Right lobe of liver (tissue), 6 donors: ENCODE results near the gene SLC44A5. TPM values are rescaled to one million over a fixed set of nuclear protein-coding genes. Genes with fewer than 3 reads are reported as not detected.

ENCODE experiments used
- ATAC-seq, 4 donors: fragments of 200-7000 bp; cut with Tn5 transposase; one replicate each; pipeline ENCODE4 v1.9.1; 2020; ENCODE audit warnings: mild to moderate bottlenecking in 4 of 4, moderate library complexity in 4 of 4
- DNase-seq, 3 donors: peaks; one replicate each; pipeline ENCODE4 v3.0.0-alpha.2; 2020
- H3K27ac ChIP-seq, 3 donors: fragments of 200-600 bp; one replicate each; pipeline ENCODE4 v1.8.0; 2022
- H3K27me3 ChIP-seq, 2 donors: fragments of 200-600 bp; one replicate each; pipeline ENCODE4 v1.8.0; 2022
- H3K36me3 ChIP-seq, 4 donors: fragments of 200-600 bp; sonication (generic) in 1 of 4; one replicate each; pipeline versions ENCODE4 v1.5.1 to v1.8.0; 2017 to 2022; ENCODE audit warnings: control low read depth in 1 of 4
- H3K4me1 ChIP-seq, 4 donors: fragments of 200-600 bp; sonication (generic) in 1 of 4; one replicate each; pipeline versions ENCODE4 v1.5.1 to v1.8.0; 2017 to 2022; ENCODE audit warnings: control low read depth in 1 of 4
- H3K4me3 ChIP-seq, 3 donors: fragments of 200-600 bp; one replicate each; pipeline ENCODE4 v1.8.0; 2022
- H3K9me3 ChIP-seq, 4 donors: fragments of 200-600 bp; sonication (generic) in 1 of 4; one replicate each; pipeline versions ENCODE4 v1.5.1 to v1.8.0; 2017 to 2022; ENCODE audit warnings: control low read depth in 1 of 4
- CTCF ChIP-seq, 4 donors: fragments of 200-600 bp in 3 of 4; fragments of 450-650 bp in 1 of 4; IDR thresholded peaks; one replicate each; pipeline versions ENCODE4 v1.5.1 to v1.8.0; 2016 to 2022; ENCODE audit warnings: antibody characterized with exemption in 4 of 4, mild to moderate bottlenecking in 2 of 4
- POLR2A ChIP-seq: fragments of 450-650 bp; IDR thresholded peaks from one replicate; pipeline ENCODE4 v1.6.1; 2017; ENCODE audit warnings: antibody characterized with exemption, mild to moderate bottlenecking
- WGBS: methylation state at CpG from one replicate; pipeline ENCODE4 v1.1.6; 2018; ENCODE audit warnings: low coverage, low lambda C conversion rate; ENCODE audit not compliant: insufficient coverage; ENCODE audit errors: missing lambda C conversion rate; 5-methylcytosine and 5-hydroxymethylcytosine counted together
- intact Hi-C, 2 donors: fragments of 100-400 bp; cut with DNase I; formaldehyde crosslinking; loops; one replicate each; pipeline versions ENCODE4 v1.11.2 to v1.14.1; 2022
- total RNA-seq, 6 experiments: library from RNA; depleted of rRNA in 2 of 6; stranded (reverse); fragments of >200 nt in 2 of 6; fragmentation: NEBNext Ultra II Directional in 3 of 6; extraction: Animal tissue kit (Norgen Biotek cat#: 25700) in 3 of 6; gene quantifications; one replicate each; pipeline versions ENCODE4 v1.1.0 to v1.2.4, GENCODE V29; 2016 to 2023
- donor health status: DM: no; HTN: yes; CAD: no.
- donor health status: DM: no; HTN: no; CAD: no.
- donor health status: DM: no; HTN: no; CAD: no.
- donor health status: DM: no; HTN: yes; CAD: no.
- donor health status: DM: no; HTN: yes; CAD: no.

Gene SLC44A5
- total RNA-seq, 6 experiments from 2014 or later = 0.14 to 1.4 (median 0.59) TPM; not detected in 1

- H3K9me3 ChIP-seq = peaks cover 0 to 2% (median 0%) of the 10 kb centered on the region in 4 donors
- peak in 1 of 4 donors; percentile 50 for ATAC-seq
- no peaks in the 10 kb centered on the region for H3K36me3 ChIP-seq
- intact Hi-C loops = no loop called here
- WGBS = 59% methylated on average over 2 of the region's 2 CpGs
- no peak overlapping the region for H3K4me3 ChIP-seq
- H3K4me1 ChIP-seq = no peaks in the 10 kb centered on the region
- no peak overlapping the region for H3K27ac ChIP-seq
- H3K27me3 ChIP-seq = no peaks in the 10 kb centered on the region
- no peak for TF ChIP-seq POLR2A
- TF ChIP-seq CTCF (IDR thresholded peaks at IDR 0.05) = no peak
- DNase-seq = no peak
These were observed 265.2 kb downstream of the SLC44A5 start for GRCh38 chr1:75345538-75346292.

- Histone ChIP-seq H3K27ac (no peak overlapping the region), H3K4me1 (no peaks in the 10 kb centered on the region), H3K36me3 (no peaks in the 10 kb centered on the region), H3K4me3 (no peak overlapping the region), H3K9me3 (peaks cover 0 to 2% (median 0%) of the 10 kb centered on the region in 4 donors), H3K27me3 (no peaks in the 10 kb centered on the region)
- ATAC-seq (no peak), DNase-seq (no peak)
- TF ChIP-seq POLR2A = no peak
- no peak for TF ChIP-seq CTCF (IDR thresholded peaks at IDR 0.05)
- intact Hi-C loops = no loop called here
- 50% methylated on average over 4 of the region's 4 CpGs for WGBS
These were observed 268.1 kb downstream of the SLC44A5 start for GRCh38 chr1:75342786-75343185.

GRCh38 chr1:75341537-75341936 lies 269.4 kb downstream of the SLC44A5 start:
- DNase-seq = no peak
- Histone ChIP-seq H3K27me3 (no peaks in the 10 kb centered on the region), H3K4me3 (no peak overlapping the region), H3K36me3 (no peaks in the 10 kb centered on the region), H3K9me3 (no peaks in the 10 kb centered on the region), H3K4me1 (no peaks in the 10 kb centered on the region), H3K27ac (no peak overlapping the region)
- no peak for ATAC-seq
- WGBS = 47% methylated on average over 3 of the region's 3 CpGs
- TF ChIP-seq CTCF (IDR thresholded peaks at IDR 0.05) = no peak
- TF ChIP-seq POLR2A = no peak
- intact Hi-C loops = no loop called here

GRCh38 chr1:75338616-75339483 lies 272.1 kb downstream of the SLC44A5 start:
- whole genome bisulfite sequencing = 64% methylated on average over 6 of the region's 6 CpGs
- intact Hi-C loops = no loop called here
- no peak overlapping the region for H3K27ac ChIP-seq
- H3K9me3 ChIP-seq = no peaks in the 10 kb centered on the region
- no peak overlapping the region for H3K4me3 ChIP-seq
- H3K36me3 ChIP-seq = no peaks in the 10 kb centered on the region
- no peaks in the 10 kb centered on the region for H3K27me3 ChIP-seq
- ATAC-seq (no peak), DNase-seq (no peak)
- TF ChIP-seq POLR2A = no peak
- no peak for TF ChIP-seq CTCF (IDR thresholded peaks at IDR 0.05)
- no peaks in the 10 kb centered on the region for H3K4me1 ChIP-seq
